Measurements from ENCODE around the gene OR10C1.

The OR10C1 gene

GRCh38 chr6:29477923-29478450 lies 38.9 kb downstream of the OR10C1 start:
- DNase-seq (ENCODE audit: low read depth in 2 of 2) = no peak

GRCh38 chr6:29478740-29479139 lies 39.6 kb downstream of the OR10C1 start:
- DNase-seq (ENCODE audit: low read depth in 2 of 2) = no peak

GRCh38 chr6:29479560-29479959 lies 40.5 kb downstream of the OR10C1 start:
- no peak for DNase-seq (ENCODE audit: low read depth in 2 of 2)

DNA sequence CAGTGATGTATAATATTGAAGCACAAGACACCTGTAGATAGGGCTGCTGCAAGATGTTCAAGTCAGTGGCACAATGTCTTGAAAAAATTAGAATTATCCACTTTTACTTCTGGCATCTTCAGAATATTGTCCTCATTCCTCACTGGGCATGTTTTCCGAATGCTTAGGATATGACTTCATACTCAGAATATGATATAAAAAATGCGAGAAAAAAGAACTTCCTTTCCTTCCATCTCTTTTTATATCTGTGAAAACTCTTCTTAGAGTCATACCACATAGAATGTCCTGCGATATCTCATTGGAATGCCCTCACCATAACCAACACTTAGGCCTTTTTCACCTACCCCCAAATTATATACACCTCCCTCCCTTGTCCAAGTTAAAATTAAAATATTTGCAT lies 44.1 kb downstream of the OR10C1 start:
- DNase-seq (ENCODE audit: low read depth in 2 of 2) = no peak

- DNase-seq (ENCODE audit: low read depth in 2 of 2) = no peak
Measured at GRCh38 chr6:29483735-29484134, 44.6 kb downstream of the OR10C1 start.

DNA sequence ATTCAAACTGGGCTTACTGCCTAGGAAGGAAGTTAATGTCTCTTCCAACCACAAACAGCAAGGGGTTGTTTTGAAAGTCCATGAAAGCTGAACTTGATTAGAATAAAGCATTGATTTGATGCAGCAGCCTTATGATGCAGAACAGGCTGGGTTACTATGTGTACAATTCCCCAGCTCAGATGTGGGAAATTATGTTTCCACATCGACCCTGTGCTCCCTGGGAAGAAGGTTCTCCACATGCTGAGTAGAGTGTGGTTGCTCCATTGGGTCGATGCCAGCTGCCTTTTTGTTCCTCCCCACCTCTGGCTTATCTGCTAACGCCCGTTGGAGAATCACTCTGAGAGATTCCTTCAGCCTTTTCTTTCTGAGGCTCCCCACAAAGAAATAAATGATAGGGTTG lies 47.5 kb downstream of the OR10C1 start:
- no peak for DNase-seq (ENCODE audit: low read depth in 2 of 2)

DNA sequence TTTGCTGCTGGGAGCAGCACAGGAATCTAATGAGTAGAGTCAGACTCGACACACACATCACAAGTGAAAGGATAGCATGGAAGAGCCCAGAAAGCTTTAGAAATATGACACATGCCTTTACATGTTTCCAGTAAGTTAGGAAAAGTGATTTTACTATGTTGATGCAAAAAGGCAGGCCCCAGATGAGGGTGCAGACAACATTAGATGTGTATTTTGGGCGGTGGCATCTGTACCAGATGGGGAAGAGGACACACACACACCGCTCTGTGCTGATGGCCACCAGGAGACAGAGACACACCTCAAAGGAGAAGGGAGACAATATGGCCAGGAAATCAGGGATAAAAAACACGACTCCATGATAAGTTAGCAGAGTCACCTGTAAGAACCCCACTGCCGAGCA lies 48.0 kb downstream of the OR10C1 start:
- no peak for DNase-seq (ENCODE audit: low read depth in 2 of 2)

DNA sequence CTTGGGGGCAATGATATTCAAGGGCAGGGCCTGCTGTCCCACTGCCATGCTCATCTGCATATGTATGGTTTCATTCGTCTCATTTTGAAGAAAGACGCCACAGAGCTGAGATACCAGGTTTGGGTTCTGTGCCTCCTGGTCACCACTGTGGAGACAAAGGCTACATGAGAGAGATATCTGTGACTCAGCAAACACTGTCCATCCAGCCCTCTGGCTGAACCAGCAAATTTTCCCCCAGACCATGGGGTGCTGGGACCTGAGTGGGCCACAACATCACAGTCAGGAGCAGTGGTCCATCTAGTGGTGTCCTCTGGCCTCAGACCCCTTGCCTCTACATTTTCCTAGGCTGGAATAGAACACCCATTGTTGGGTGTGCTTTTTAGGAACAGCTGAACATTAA lies 48.6 kb downstream of the OR10C1 start, which contains the start of gene MAS1L:
TSS of gene MAS1L (minus strand) at position 297 of the 400 bp plus-strand sequence. CDS start at position 243, 54 bp downstream.
- no peak for DNase-seq (ENCODE audit: low read depth in 2 of 2)

DNA sequence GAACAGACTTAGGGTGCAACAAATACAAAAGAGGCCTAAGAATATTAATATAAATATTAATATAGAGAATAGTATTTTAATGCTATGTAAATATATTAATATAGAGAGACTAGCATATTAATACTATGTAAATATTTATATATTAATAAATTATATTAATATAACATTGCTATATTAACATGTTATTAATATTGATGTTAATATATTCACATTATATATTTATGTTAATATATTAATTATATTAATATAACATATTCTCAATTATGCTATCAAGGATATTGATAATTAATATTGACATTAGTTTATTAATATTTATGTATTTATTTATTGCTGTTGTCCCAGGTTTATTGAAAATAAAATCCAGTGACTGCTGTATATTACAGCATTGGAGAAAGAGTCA lies 49.8 kb downstream of the OR10C1 start:
- no peak for DNase-seq (ENCODE audit: low read depth in 2 of 2)

DNA sequence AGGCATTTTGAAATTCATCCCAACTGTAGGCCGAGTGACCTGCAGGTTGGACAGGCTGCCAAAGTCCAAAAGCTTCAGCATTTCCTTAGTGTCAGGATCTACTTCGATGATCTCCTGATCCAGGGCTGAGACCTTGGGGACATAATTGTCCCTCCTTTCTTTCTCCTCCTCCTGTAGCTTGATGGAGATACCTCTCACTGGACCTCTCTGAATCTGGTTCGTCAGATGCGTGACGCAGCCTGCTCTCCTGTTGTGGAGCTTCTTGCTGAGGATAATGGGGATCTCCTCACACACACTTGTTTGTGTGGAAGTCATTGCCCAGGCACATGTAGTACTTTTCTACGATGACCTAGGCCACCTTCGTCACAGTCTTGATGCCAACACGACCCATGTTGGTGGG lies 50.2 kb downstream of the OR10C1 start:
- DNase-seq (ENCODE audit: low read depth in 2 of 2) = no peak

DNA sequence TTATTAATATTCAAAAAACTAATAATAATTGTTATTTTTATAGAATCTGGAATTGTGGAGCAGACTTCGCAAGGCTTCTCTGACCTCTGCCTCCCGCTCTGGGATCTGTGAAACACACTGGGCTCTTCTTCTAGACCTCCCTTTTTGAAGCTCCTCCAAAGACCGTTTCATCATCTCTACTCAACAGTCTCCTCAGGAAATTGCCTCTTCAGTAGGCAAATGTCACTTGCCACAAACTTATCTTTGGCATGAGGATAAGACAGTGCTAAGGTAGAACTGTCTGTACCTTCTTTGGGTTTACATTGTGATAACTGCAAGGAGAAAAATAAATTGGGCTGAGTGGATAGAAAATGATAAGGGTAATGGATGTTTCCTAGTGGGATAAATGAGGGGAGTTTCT lies 50.9 kb downstream of the OR10C1 start:
- DNase-seq (ENCODE audit: low read depth in 2 of 2) = no peak

- no peak for DNase-seq (ENCODE audit: low read depth in 2 of 2)
Measured at GRCh38 chr6:29490552-29490951, 51.4 kb downstream of the OR10C1 start.

All from stimulated activated CD8-positive, alpha-beta memory T cell treated with anti-CD3 and anti-CD28 coated beads, Interleukin-15, amount 100 ng/mL, for 4 hours (primary cell).